ENCODE data around the gene TNS3.

The TNS3 gene

DNA sequence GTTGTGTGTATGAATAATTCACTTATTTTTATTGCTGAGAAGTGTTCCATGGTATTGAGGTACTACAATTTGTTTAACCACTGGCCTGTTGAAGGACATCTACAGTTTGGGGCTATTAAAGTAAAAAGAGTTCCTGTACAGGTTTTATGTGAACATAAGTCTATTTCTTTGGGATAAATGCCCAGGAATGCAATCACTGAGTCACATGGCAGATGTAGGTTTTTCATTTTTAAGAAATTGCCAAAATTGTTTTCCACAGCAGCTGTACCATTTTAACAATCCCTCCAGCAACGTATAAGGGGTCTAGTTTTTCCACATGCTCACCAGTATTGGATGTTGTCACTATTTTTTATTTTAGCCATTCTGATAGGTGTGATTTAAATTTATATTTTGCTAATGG, 243.9 kb downstream of the TNS3 start:
- no peak overlapping the region for H3K4me3 ChIP-seq (ENCODE audit: low read length)
- H3K27me3 ChIP-seq (replicated peaks; ENCODE audit: insufficient read depth, low read length): no peaks in the 10 kb centered on the region
- no peaks in the 10 kb centered on the region for H3F3A ChIP-seq (ENCODE audit: insufficient read depth, low read length)
- H3K4me1 ChIP-seq (ENCODE audit: low read length): no peaks in the 10 kb centered on the region
- H3K9me2 ChIP-seq (replicated peaks; ENCODE audit: insufficient read depth, low read length): no peaks in the 10 kb centered on the region
- TF ChIP-seq EZH2 (optimal IDR thresholded peaks at IDR 0.05; ENCODE audit: low read depth, low read length) (no peak), EZH2phosphoT487 (IDR thresholded peaks at IDR 0.05; ENCODE audit: low read length) (no peak)
- TF ChIP-seq, protein P1, sequence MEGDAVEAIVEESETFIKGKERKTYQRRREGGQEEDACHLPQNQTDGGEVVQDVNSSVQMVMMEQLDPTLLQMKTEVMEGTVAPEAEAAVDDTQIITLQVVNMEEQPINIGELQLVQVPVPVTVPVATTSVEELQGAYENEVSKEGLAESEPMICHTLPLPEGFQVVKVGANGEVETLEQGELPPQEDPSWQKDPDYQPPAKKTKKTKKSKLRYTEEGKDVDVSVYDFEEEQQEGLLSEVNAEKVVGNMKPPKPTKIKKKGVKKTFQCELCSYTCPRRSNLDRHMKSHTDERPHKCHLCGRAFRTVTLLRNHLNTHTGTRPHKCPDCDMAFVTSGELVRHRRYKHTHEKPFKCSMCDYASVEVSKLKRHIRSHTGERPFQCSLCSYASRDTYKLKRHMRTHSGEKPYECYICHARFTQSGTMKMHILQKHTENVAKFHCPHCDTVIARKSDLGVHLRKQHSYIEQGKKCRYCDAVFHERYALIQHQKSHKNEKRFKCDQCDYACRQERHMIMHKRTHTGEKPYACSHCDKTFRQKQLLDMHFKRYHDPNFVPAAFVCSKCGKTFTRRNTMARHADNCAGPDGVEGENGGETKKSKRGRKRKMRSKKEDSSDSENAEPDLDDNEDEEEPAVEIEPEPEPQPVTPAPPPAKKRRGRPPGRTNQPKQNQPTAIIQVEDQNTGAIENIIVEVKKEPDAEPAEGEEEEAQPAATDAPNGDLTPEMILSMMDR (IDR thresholded peaks at IDR 0.05; ENCODE audit: low read length): no peak
- H3K79me2 ChIP-seq (ENCODE audit: low read length): peaks cover 37% of the 10 kb centered on the region
- H3K9me3 ChIP-seq (replicated peaks; ENCODE audit: insufficient read depth, low read length): no peaks in the 10 kb centered on the region
- H3K27ac ChIP-seq (ENCODE audit: low read length): no peak overlapping the region
- no peak for DNase-seq
- H3K36me3 ChIP-seq (replicated peaks; ENCODE audit: insufficient read depth, low read length): peaks cover 23% of the 10 kb centered on the region
- no peak overlapping the region for H2AFZ ChIP-seq (ENCODE audit: low read length)
- H4K20me1 ChIP-seq (ENCODE audit: insufficient read depth, low read length): no peaks in the 10 kb centered on the region
- no peak overlapping the region for H3K9ac ChIP-seq (ENCODE audit: low read length)
- no peak overlapping the region for H3K4me2 ChIP-seq (ENCODE audit: low read depth, low read length)

DNA sequence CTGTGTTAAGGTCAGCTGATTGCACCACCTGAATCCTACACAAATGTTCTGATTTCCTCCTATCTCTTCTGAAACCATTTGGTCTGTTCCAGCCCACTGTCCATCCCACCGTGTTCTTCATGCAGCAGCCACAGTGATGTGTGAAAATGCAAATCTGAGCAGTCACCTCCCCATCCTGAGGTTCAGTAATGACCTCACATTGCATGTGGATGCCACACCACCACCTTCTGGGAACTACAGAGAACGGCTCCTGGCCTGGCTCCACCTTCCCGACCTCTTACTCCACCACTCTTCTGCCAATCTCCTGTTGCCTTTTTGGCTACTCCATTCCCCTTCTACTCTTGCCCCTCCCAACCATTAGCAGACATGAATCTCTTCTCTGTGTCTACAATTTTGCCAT, 244.4 kb downstream of the TNS3 start:
- no peak overlapping the region for H3K27ac ChIP-seq (ENCODE audit: low read length)
- TF ChIP-seq EZH2phosphoT487 (IDR thresholded peaks at IDR 0.05; ENCODE audit: low read length) (no peak), EZH2 (optimal IDR thresholded peaks at IDR 0.05; ENCODE audit: low read depth, low read length) (no peak)
- TF ChIP-seq, protein P1 (IDR thresholded peaks at IDR 0.05; ENCODE audit: low read length): no peak
- no peak overlapping the region for H2AFZ ChIP-seq (ENCODE audit: low read length)
- no peaks in the 10 kb centered on the region for H3K9me2 ChIP-seq (replicated peaks; ENCODE audit: insufficient read depth, low read length)
- no peaks in the 10 kb centered on the region for H3F3A ChIP-seq (ENCODE audit: insufficient read depth, low read length)
- H3K9ac ChIP-seq (ENCODE audit: low read length): no peak overlapping the region
- no peak for DNase-seq
- H3K79me2 ChIP-seq (ENCODE audit: low read length): peaks cover 42% of the 10 kb centered on the region
- H3K9me3 ChIP-seq (replicated peaks; ENCODE audit: insufficient read depth, low read length): no peaks in the 10 kb centered on the region
- H4K20me1 ChIP-seq (ENCODE audit: insufficient read depth, low read length): no peaks in the 10 kb centered on the region
- no peaks in the 10 kb centered on the region for H3K4me1 ChIP-seq (ENCODE audit: low read length)
- H3K36me3 ChIP-seq (replicated peaks; ENCODE audit: insufficient read depth, low read length): peaks cover 22% of the 10 kb centered on the region
- no peak overlapping the region for H3K4me2 ChIP-seq (ENCODE audit: low read depth, low read length)
- H3K27me3 ChIP-seq (replicated peaks; ENCODE audit: insufficient read depth, low read length): no peaks in the 10 kb centered on the region
- H3K4me3 ChIP-seq (ENCODE audit: low read length): no peak overlapping the region

DNA sequence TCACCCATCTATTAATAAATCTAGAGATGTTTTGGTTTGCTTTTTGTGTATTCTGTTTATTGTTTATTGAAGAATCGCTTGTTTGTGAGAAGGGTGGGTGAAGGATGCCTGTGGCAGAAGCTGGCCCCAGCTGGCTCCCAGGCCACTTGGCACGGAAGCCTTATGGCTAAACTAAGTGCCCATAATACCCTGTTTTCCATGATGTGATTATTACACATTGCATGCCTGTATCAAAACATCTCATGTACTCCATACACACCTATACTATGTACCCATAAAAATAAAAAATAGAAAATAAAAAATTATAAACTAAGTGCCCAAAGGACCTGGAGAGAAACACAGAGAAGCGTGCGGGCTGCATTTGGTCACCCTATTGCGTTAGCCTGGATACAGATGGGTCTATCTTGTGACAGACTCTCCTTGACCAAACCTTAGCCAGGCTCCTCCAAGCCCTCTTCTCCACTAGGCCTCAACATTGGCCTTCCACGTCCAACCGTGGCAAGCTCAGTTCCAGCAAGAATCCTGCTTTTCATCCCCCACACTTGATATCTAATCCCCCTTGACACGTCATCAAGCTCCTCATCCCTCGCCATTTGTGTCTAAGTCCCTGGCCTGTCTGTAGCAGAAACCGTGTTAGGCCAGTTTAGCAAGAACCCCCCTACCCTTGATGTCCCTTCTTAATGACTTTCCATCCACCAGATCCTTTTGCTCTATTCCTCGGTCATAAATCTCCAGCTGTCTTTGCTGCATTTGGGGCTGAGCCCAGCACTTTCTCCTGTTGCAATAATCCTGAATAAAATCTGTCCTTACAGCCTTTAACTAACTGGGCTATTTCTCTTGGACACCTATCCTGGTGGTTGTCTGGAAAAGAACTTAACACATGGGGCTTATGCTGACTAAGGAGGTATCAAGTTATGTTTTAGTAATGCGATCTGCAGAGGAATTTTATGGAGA, 245.2 kb downstream of the TNS3 start:
- Histone ChIP-seq H3K36me3 (replicated peaks; ENCODE audit: insufficient read depth, low read length) (peaks cover 20% of the 10 kb centered on the region), H3K27me3 (replicated peaks; ENCODE audit: insufficient read depth, low read length) (no peaks in the 10 kb centered on the region), H3K9me3 (replicated peaks; ENCODE audit: insufficient read depth, low read length) (no peaks in the 10 kb centered on the region), H3K4me3 (ENCODE audit: low read length) (no peak overlapping the region), H4K20me1 (ENCODE audit: insufficient read depth, low read length) (no peaks in the 10 kb centered on the region), H3K4me1 (ENCODE audit: low read length) (no peaks in the 10 kb centered on the region), H3F3A (ENCODE audit: insufficient read depth, low read length) (no peaks in the 10 kb centered on the region), H3K79me2 (ENCODE audit: low read length) (peaks cover 50% of the 10 kb centered on the region), H3K9ac (ENCODE audit: low read length) (no peak overlapping the region), H3K27ac (ENCODE audit: low read length) (no peak overlapping the region), H3K9me2 (replicated peaks; ENCODE audit: insufficient read depth, low read length) (no peaks in the 10 kb centered on the region), H2AFZ (ENCODE audit: low read length) (no peak overlapping the region), H3K4me2 (ENCODE audit: low read depth, low read length) (no peak overlapping the region)
- DNase-seq: no peak
- TF ChIP-seq, protein P1 (IDR thresholded peaks at IDR 0.05; ENCODE audit: low read length): no peak
- TF ChIP-seq EZH2phosphoT487 (IDR thresholded peaks at IDR 0.05; ENCODE audit: low read length) (no peak), EZH2 (optimal IDR thresholded peaks at IDR 0.05; ENCODE audit: low read depth, low read length) (no peak)
